ENCODE data around the gene MAFG. TPM values are rescaled to one million over a fixed set of nuclear protein-coding genes. Genes with fewer than 3 reads are reported as not detected.

The MAFG gene
- total RNA-seq, 1 experiment from 2014 or later, result 73.1 TPM

- in situ Hi-C loops (cut with HindIII; ENCODE audit: low pct_unique_long_range_greater_than_20kb, low sequenced_read_pairs), result no loop called here
- no peak for DNase-seq (ENCODE audit: low read depth, low spot score)
Observed at GRCh38 chr17:81905993-81906392, 21.5 kb downstream of the MAFG start.

GRCh38 chr17:81905424-81905875 is 22.1 kb downstream of the MAFG start:
- DNase-seq (ENCODE audit: low read depth, low spot score), result no peak
- in situ Hi-C loops (cut with HindIII; ENCODE audit: low pct_unique_long_range_greater_than_20kb, low sequenced_read_pairs), result no loop called here

- in situ Hi-C loops (cut with HindIII; ENCODE audit: low pct_unique_long_range_greater_than_20kb, low sequenced_read_pairs), result no loop called here
- DNase-seq (ENCODE audit: low read depth, low spot score), result no peak
Observed at GRCh38 chr17:81904600-81905423, 22.7 kb downstream of the MAFG start.

- DNase-seq (ENCODE audit: low read depth, low spot score), result no peak
- in situ Hi-C loops (cut with HindIII; ENCODE audit: low pct_unique_long_range_greater_than_20kb, low sequenced_read_pairs), result no loop called here
Observed at GRCh38 chr17:81903896-81904599, 23.5 kb downstream of the MAFG start.

- no peak for DNase-seq (ENCODE audit: low read depth, low spot score)
- in situ Hi-C loops (cut with HindIII; ENCODE audit: low pct_unique_long_range_greater_than_20kb, low sequenced_read_pairs), result no loop called here
Observed at GRCh38 chr17:81903415-81903831, 24.1 kb downstream of the MAFG start.

- in situ Hi-C loops (cut with HindIII; ENCODE audit: low pct_unique_long_range_greater_than_20kb, low sequenced_read_pairs), result no loop called here
- DNase-seq (ENCODE audit: low read depth, low spot score), result no peak
Observed at GRCh38 chr17:81902653-81903414, 24.7 kb downstream of the MAFG start.

- in situ Hi-C loops (cut with HindIII; ENCODE audit: low pct_unique_long_range_greater_than_20kb, low sequenced_read_pairs), result no loop called here
- no peak for DNase-seq (ENCODE audit: low read depth, low spot score)
Observed at GRCh38 chr17:81902023-81902652, 25.4 kb downstream of the MAFG start, which contains the start of gene NPB. TSS of gene NPB (plus strand) at chr17:81902238. CDS start at chr17:81902278, 40 bp downstream.

- DNase-seq (ENCODE audit: low read depth, low spot score), result no peak
- in situ Hi-C loops (cut with HindIII; ENCODE audit: low pct_unique_long_range_greater_than_20kb, low sequenced_read_pairs), result no loop called here
Observed at GRCh38 chr17:81901167-81902022, 26.1 kb downstream of the MAFG start.

- no peak for DNase-seq (ENCODE audit: low read depth, low spot score)
- in situ Hi-C loops (cut with HindIII; ENCODE audit: low pct_unique_long_range_greater_than_20kb, low sequenced_read_pairs), result no loop called here
Observed at GRCh38 chr17:81900181-81900820, 27.2 kb downstream of the MAFG start.

GRCh38 chr17:81899514-81900166 is 27.9 kb downstream of the MAFG start:
- DNase-seq (ENCODE audit: low read depth, low spot score), result no peak
- in situ Hi-C loops (cut with HindIII; ENCODE audit: low pct_unique_long_range_greater_than_20kb, low sequenced_read_pairs), result no loop called here

GRCh38 chr17:81898885-81899284 is 28.6 kb downstream of the MAFG start:
- no peak for DNase-seq (ENCODE audit: low read depth, low spot score)
- in situ Hi-C loops (cut with HindIII; ENCODE audit: low pct_unique_long_range_greater_than_20kb, low sequenced_read_pairs), result no loop called here

GRCh38 chr17:81898029-81898866 is 29.3 kb downstream of the MAFG start:
- in situ Hi-C loops (cut with HindIII; ENCODE audit: low pct_unique_long_range_greater_than_20kb, low sequenced_read_pairs), result no loop called here
- DNase-seq (ENCODE audit: low read depth, low spot score), result no peak

GRCh38 chr17:81895400-81895799 is 32.1 kb downstream of the MAFG start:
- in situ Hi-C loops (cut with HindIII; ENCODE audit: low pct_unique_long_range_greater_than_20kb, low sequenced_read_pairs), result no loop called here
- DNase-seq (ENCODE audit: low read depth, low spot score), result no peak

GRCh38 chr17:81891303-81891552 is 36.3 kb downstream of the MAFG start:
- in situ Hi-C loops (cut with HindIII; ENCODE audit: low pct_unique_long_range_greater_than_20kb, low sequenced_read_pairs), result no loop called here

GRCh38 chr17:81890447-81891302 is 36.9 kb downstream of the MAFG start:
- in situ Hi-C loops (cut with HindIII; ENCODE audit: low pct_unique_long_range_greater_than_20kb, low sequenced_read_pairs), result no loop called here
- DNase-seq (ENCODE audit: low read depth, low spot score), result no peak

More at GRCh38 chr17:81891303-81891552, 36.3 kb downstream of the MAFG start:
- no peak for DNase-seq (ENCODE audit: low read depth, low spot score)

Data from SK-MEL-5 (cell line).